B cell (primary cell): ENCODE data around the gene RBX1. TPM values are rescaled to one million over a fixed set of nuclear protein-coding genes. Genes with fewer than 3 reads are reported as not detected.

Source experiments
- ATAC-seq: fragments of 200-7000 bp; cut with Tn5 transposase; one replicate; pipeline ENCODE4 v1.10.0; 2021; ENCODE audit warnings: low read depth, mild to moderate bottlenecking, moderate number of reproducible peaks, moderate library complexity
- CTCF ChIA-PET: fragments of 350-600 bp; sonication (Branson Sonifier 250); formaldehyde crosslinking; loops from one replicate; lab custom pipeline; 2021; ENCODE audit warnings: antibody characterized with exemption, inconsistent platforms; lab: Charles Lee
- POLR2A ChIA-PET: fragments of 350-600 bp; sonication (Branson Sonifier 250); formaldehyde crosslinking; loops from one replicate; lab custom pipeline; 2021; ENCODE audit warnings: antibody characterized with exemption; lab: Charles Lee
- DNase-seq: peaks from one replicate; pipeline ENCODE4 v3.0.0; 2013
- H2AFZ ChIP-seq: 2 replicates; pipeline ENCODE4 v1.6.1; 2012; ENCODE audit warnings: mild to moderate bottlenecking, low read depth, low read length; ENCODE audit not compliant: insufficient read depth, poor library complexity, severe bottlenecking
- H3K27ac ChIP-seq, 2 donors: 1 replicate in 1 of 2; 2 replicates in 1 of 2; pipeline ENCODE4 v1.5.1; 2012 to 2013; ENCODE audit warnings: low read length in 2 of 2, mild to moderate bottlenecking in 2 of 2, moderate library complexity in 1 of 2
- H3K27me3 ChIP-seq, 4 experiments: fragments of 200-600 bp in 1 of 4; sonication (generic) in 1 of 4; replicated peaks in 1 of 4; 1 replicate in 2 of 4; 2 replicates in 2 of 4; pipeline versions ENCODE4 v1.6.1 to v1.7.0; 2013 to 2016; ENCODE audit warnings: low read length in 3 of 4, mild to moderate bottlenecking in 2 of 4, mixed read lengths in 1 of 4, moderate library complexity in 1 of 4; ENCODE audit not compliant: insufficient read depth in 4 of 4, control insufficient read depth in 3 of 4; ENCODE audit errors: control extremely low read depth in 1 of 4
- H3K36me3 ChIP-seq, 2 experiments: replicated peaks in 1 of 2; 1 replicate in 1 of 2; 2 replicates in 1 of 2; pipeline versions ENCODE4 v1.6.1 to v1.7.1; 2013; ENCODE audit warnings: low read length in 1 of 2; ENCODE audit not compliant: insufficient read depth in 2 of 2, control insufficient read depth in 1 of 2; ENCODE audit errors: control extremely low read depth in 1 of 2, extremely low read depth in 1 of 2
- H3K4me1 ChIP-seq, 2 donors: fragments of 200-600 bp in 1 of 2; sonication (generic) in 1 of 2; 1 replicate in 1 of 2; 2 replicates in 1 of 2; pipeline versions ENCODE4 v1.5.1 to v1.6.1; 2013 to 2017; ENCODE audit warnings: low read length in 2 of 2; ENCODE audit not compliant: control insufficient read depth in 2 of 2, insufficient read depth in 2 of 2
- H3K4me2 ChIP-seq: replicated peaks from 2 replicates; pipeline ENCODE3; 2012; ENCODE audit warnings: mild to moderate bottlenecking, low read depth, low read length; ENCODE audit not compliant: poor library complexity, severe bottlenecking
- H3K4me3 ChIP-seq, 5 experiments: fragments of 200-600 bp in 1 of 5; sonication (generic) in 1 of 5; 1 replicate in 3 of 5; 2 replicates in 2 of 5; pipeline versions ENCODE4 v1.5.1 to v1.7.0; 2011 to 2016; ENCODE audit warnings: low read length in 4 of 5, mild to moderate bottlenecking in 4 of 5, low read depth in 2 of 5, control low read depth in 1 of 5, moderate library complexity in 1 of 5; ENCODE audit not compliant: insufficient read depth in 1 of 5; ENCODE audit errors: control extremely low read depth in 1 of 5, extremely low read depth in 1 of 5
- H3K79me2 ChIP-seq: fragments of 200-600 bp; sonication (generic); one replicate; pipeline ENCODE4 v1.6.0; 2016; ENCODE audit warnings: low read length; ENCODE audit not compliant: control insufficient read depth, insufficient read depth
- H3K9ac ChIP-seq: fragments of 200-600 bp; sonication (generic); 2 replicates; pipeline ENCODE4 v1.6.1; 2017; ENCODE audit warnings: mild to moderate bottlenecking, low read length, moderate library complexity
- H3K9me3 ChIP-seq, 3 donors: one replicate each; pipeline versions ENCODE4 v1.6.1 to v1.7.1; 2013; ENCODE audit warnings: low read length in 2 of 3; ENCODE audit not compliant: control insufficient read depth in 2 of 3, insufficient read depth in 1 of 3; ENCODE audit errors: control extremely low read depth in 1 of 3
- H4K20me1 ChIP-seq: 2 replicates; pipeline ENCODE4 v1.6.0; 2012; ENCODE audit warnings: mild to moderate bottlenecking, low read length; ENCODE audit not compliant: insufficient read depth, control insufficient read depth, poor library complexity, severe bottlenecking
- H3K27ac Mint-ChIP-seq: one replicate; pipeline ENCODE4 v1.8.0; 2021; ENCODE audit warnings: mixed read lengths
- H3K27me3 Mint-ChIP-seq: one replicate; pipeline ENCODE4 v1.8.0; 2021; ENCODE audit warnings: mixed read lengths
- H3K4me1 Mint-ChIP-seq: one replicate; pipeline ENCODE4 v1.8.0; 2021; ENCODE audit warnings: mixed read lengths
- H3K4me3 Mint-ChIP-seq: one replicate; pipeline ENCODE4 v1.8.0; 2021; ENCODE audit warnings: mixed read lengths
- H3K9me3 Mint-ChIP-seq: one replicate; pipeline ENCODE4 v1.8.0; 2022; ENCODE audit warnings: mixed read lengths; ENCODE audit not compliant: insufficient read depth
- CTCF ChIP-seq: fragments of 200-600 bp; IDR thresholded peaks from one replicate; pipeline ENCODE4 v1.8.0; 2022; ENCODE audit warnings: antibody characterized with exemption, mild to moderate bottlenecking
- EZH2 ChIP-seq: IDR thresholded peaks from 2 replicates; pipeline ENCODE4 v1.6.1; 2012; ENCODE audit warnings: borderline replicate concordance, low read depth, mild to moderate bottlenecking, moderate library complexity, low read length; ENCODE audit not compliant: insufficient read depth, poor library complexity, severe bottlenecking
- WGBS: methylation state at CpG from one replicate; pipeline ENCODE4 v1.1.5; 2013; ENCODE audit warnings: missing lambda C conversion rate; ENCODE audit not compliant: insufficient coverage; 5-methylcytosine and 5-hydroxymethylcytosine counted together
- intact Hi-C: fragments of 100-400 bp; cut with micrococcal nuclease; formaldehyde crosslinking; loops from one replicate; pipeline ENCODE4 v1.10.0; 2022
- polyA plus RNA-seq: library from polyadenylated mRNA; depleted of rRNA; stranded (reverse); fragments of >200 nt; gene quantifications from 2 replicates; pipeline ENCODE4 v1.2.3, GENCODE V29; 2012
- total RNA-seq, 2 donors: library from RNA; stranded (reverse); fragments of 120-200 nt in 1 of 2; gene quantifications; 1 replicate in 1 of 2; 2 replicates in 1 of 2; pipeline versions ENCODE4 v1.2.3 to v1.2.4, GENCODE V29; 2013 to 2022

Gene RBX1
- total and polyA plus RNA-seq, 2 donors (not counting 1 experiment from before 2014, with no cell fraction given): 26.8 to 50.7 TPM

DNA sequence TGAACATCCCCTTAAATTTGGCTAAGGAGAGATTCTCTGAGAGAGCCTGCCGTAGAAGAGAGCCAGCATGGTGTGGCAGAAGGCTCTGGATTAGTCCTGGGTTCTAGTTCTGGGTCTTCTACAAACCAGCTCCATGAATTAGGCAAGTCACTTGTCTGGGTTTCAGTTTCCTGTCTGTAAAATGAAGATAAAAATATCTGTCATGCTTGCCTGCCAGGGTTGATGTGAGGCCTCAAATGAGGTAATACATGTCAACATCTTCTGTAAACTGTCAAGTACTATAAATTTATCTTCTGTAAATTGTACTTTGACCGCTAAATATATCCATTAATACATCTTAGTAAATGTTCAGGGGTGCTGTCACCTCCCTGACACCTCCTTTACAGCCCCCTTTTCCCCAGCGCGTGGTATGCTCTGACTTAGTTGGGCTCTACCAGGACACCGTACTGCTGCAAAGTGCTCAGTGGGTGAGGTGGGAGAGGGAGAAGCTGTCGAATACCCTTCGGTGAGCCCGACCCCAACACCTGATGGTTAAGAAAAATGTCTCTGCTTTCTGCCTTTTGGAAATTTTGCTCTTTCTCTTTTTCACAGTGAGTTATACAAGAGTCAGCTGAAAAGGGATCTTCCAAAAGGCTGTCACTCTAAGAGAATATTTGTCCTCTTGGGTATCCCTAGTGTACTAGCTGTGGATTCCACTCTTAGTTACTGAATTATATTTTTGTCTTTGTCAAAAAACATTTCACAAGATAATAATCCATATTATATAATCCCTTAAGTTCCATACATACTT lies 15.0 kb downstream of the RBX1 start:
- H3K4me1 ChIP-seq: peaks cover 4 to 6% of the 10 kb centered on the region in 2 donors
- ChIA-PET CTCF (interaction anchor here (0.8 to 2.8 kb wide), 4 partner anchors 15 to 143 kb away, joined by 3 to 12 read pairs (median 3); partner anchors contain the start of genes EP300 and RBX1), POLR2A (no interaction called here)
- peaks cover 46% of the 10 kb centered on the region for H3K79me2 ChIP-seq
- H3K4me2 ChIP-seq: no peak overlapping the region
- no peak for TF ChIP-seq EZH2
- no peak for TF ChIP-seq CTCF
- WGBS: 100% methylated on average over 1 of the region's 8 CpGs
- Mint-ChIP-seq H3K27me3 (no peaks in the 10 kb centered on the region), H3K4me3 (no peak overlapping the region), H3K9me3 (no peaks in the 10 kb centered on the region), H3K4me1 (peaks cover 9% of the 10 kb centered on the region), H3K27ac (no peak overlapping the region)
- H3K9ac ChIP-seq: no peak overlapping the region
- H3K4me3 ChIP-seq: no peak overlapping the region
- H3K27me3 ChIP-seq: no peaks in the 10 kb centered on the region
- peaks cover 23% of the 10 kb centered on the region for H4K20me1 ChIP-seq
- no peak for DNase-seq
- no peak overlapping the region for H2AFZ ChIP-seq
- peaks cover 15 to 61% of the 10 kb centered on the region in 2 experiments for H3K36me3 ChIP-seq
- no peaks in the 10 kb centered on the region for H3K9me3 ChIP-seq
- no peak for ATAC-seq
- intact Hi-C loops: no loop called here
- peak overlapping the region in 1 of 2 donors; percentile 57 for H3K27ac ChIP-seq

GRCh38 chr22:40966726-40967085 lies 15.5 kb downstream of the RBX1 start:
- peaks cover 15 to 61% of the 10 kb centered on the region in 2 experiments for H3K36me3 ChIP-seq
- TF ChIP-seq CTCF: no peak
- TF ChIP-seq EZH2: no peak
- H3K27me3 ChIP-seq: no peaks in the 10 kb centered on the region
- ATAC-seq (no peak), DNase-seq (no peak)
- no peak overlapping the region for H3K9ac ChIP-seq
- H2AFZ ChIP-seq: no peak overlapping the region
- no peak overlapping the region for H3K4me3 ChIP-seq
- POLR2A ChIA-PET: interaction anchor here (0.5 kb wide), 1 partner anchor 101 kb away, joined by 4 read pairs; no protein-coding TSS in a partner anchor
- no peak overlapping the region for H3K27ac ChIP-seq
- intact Hi-C loops: no loop called here
- H4K20me1 ChIP-seq: peaks cover 24% of the 10 kb centered on the region
- CTCF ChIA-PET: interaction anchor here (1.0 to 2.8 kb wide), 3 partner anchors 15 to 126 kb away, joined by 3 to 12 read pairs (median 3); partner anchors contain the start of genes EP300 and RBX1
- H3K4me2 ChIP-seq: no peak overlapping the region
- H3K9me3 Mint-ChIP-seq: no peaks in the 10 kb centered on the region
- peaks cover 4 to 6% of the 10 kb centered on the region in 2 donors for H3K4me1 ChIP-seq
- peaks cover 43% of the 10 kb centered on the region for H3K79me2 ChIP-seq
- no peaks in the 10 kb centered on the region for H3K9me3 ChIP-seq
- peaks cover 9% of the 10 kb centered on the region for H3K4me1 Mint-ChIP-seq
- H3K27me3 Mint-ChIP-seq: no peaks in the 10 kb centered on the region
- no peak overlapping the region for H3K4me3 Mint-ChIP-seq
- 85% methylated on average over 2 of the region's 7 CpGs for WGBS
- H3K27ac Mint-ChIP-seq: no peak overlapping the region
